GM10266 (cell line): ENCODE results near the gene NUP62CL.

Experiments used
- DNase-seq: peaks from one replicate; pipeline ENCODE4 v3.0.0; 2012; ENCODE audit errors: extremely low spot score
- TF ChIP-seq, protein P1 (sequence below): IDR thresholded peaks from 2 replicates; pipeline ENCODE4 v1.5.1; 2012; ENCODE audit warnings: mild to moderate bottlenecking, low read depth; ENCODE audit not compliant: control insufficient read depth, insufficient read depth; ENCODE audit errors: missing control alignments

The NUP62CL gene

DNA sequence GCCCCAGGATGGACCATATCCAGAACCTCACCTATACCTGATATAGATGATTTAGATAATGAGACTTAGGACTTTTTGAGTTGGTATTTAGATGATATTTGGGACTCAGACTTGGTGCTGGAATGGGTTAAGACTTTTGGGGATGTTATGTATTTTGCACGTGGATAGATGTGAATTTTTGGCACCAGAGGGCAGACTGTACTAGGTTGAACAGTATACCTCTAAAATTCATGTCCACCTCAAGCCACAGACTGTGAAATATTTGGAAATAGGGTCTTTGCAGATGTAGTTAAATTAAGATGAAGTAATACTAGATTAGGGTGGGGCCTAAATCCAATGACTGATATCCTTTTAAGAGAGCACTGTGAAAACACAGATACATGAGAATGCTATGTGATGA, 103.3 kb downstream of the NUP62CL start:
- DNase-seq = no peak
- TF ChIP-seq, protein P1, sequence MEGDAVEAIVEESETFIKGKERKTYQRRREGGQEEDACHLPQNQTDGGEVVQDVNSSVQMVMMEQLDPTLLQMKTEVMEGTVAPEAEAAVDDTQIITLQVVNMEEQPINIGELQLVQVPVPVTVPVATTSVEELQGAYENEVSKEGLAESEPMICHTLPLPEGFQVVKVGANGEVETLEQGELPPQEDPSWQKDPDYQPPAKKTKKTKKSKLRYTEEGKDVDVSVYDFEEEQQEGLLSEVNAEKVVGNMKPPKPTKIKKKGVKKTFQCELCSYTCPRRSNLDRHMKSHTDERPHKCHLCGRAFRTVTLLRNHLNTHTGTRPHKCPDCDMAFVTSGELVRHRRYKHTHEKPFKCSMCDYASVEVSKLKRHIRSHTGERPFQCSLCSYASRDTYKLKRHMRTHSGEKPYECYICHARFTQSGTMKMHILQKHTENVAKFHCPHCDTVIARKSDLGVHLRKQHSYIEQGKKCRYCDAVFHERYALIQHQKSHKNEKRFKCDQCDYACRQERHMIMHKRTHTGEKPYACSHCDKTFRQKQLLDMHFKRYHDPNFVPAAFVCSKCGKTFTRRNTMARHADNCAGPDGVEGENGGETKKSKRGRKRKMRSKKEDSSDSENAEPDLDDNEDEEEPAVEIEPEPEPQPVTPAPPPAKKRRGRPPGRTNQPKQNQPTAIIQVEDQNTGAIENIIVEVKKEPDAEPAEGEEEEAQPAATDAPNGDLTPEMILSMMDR = no peak

DNA sequence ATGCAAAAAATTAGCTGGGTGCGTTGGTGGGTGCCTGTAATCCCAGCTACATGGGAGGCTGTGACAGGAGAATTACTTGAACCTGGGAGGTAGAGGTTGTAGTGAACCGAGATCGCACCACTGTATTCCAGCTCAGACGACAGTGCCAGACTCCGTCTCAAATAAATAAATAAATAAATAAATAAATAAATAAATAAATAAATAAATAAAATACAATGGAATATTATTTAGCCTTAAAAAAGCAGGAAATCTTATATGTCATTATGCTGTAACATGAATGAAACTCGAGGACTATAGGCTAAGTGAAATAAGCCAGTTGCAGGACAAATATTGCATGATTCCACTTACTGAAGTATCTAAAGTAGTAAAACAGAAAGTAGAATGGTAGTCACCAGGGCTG, 130.1 kb downstream of the NUP62CL start:
- DNase-seq = no peak
- TF ChIP-seq, protein P1 = no peak
